ENCODE data around the gene ATP5PO.
"Not testable (repeated sequence)": the region's sequence is repeated elsewhere in the genome, so short reads cannot be mapped to it uniquely, and the experiment has no call there.

ATP5PO gene

DNA sequence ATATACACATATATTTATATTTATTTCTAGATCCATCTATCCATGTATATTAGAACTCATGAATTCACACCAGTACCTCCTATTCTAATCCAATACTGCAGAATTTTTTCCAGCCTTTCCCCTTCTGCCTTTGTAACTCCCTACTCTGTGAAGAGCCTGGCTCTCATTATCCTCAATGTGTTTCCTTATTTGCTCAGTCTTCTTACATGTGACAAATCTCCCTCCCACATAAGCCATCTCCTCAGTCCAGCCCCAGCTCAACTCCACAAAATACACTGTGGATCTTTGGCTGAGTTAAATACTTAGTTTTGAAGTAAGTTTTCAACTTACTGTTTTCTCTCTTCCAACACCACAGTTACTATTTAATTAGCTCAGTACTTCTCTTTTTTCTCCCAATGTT lies 45.7 kb downstream of the ATP5PO start:
- DNase-seq (ENCODE audit: low read depth in 2 of 2) = no peak

GRCh38 chr21:33867868-33868267 lies 47.7 kb downstream of the ATP5PO start:
- DNase-seq (ENCODE audit: low read depth in 2 of 2) = not testable (repeated sequence)

DNA sequence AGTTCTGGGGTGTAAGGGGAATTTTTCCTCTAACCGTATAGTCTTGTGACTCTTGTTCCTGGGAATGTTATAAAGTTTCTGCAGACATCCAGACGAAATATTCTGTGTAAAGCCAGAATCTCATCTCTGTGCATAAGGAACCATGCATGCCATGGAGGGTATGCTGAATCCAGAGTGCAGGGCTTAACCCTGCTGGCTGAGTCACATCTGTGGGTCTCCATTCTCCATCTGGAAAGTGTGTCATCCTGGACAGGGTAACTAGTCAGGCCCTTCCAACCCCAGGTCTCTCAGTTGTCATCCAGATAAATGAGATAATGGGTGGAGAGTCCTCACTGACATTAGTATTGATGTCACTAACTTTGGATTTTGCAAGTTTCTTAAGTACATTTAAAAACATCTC lies 48.8 kb downstream of the ATP5PO start:
- DNase-seq (ENCODE audit: low read depth in 2 of 2) = no peak

- no peak for DNase-seq (ENCODE audit: low read depth in 2 of 2)
These were observed 49.5 kb downstream of the ATP5PO start for GRCh38 chr21:33865996-33866575.

- DNase-seq (ENCODE audit: low read depth in 2 of 2) = no peak
These were observed 50.4 kb downstream of the ATP5PO start for GRCh38 chr21:33865176-33865575.

GRCh38 chr21:33864150-33864549 lies 51.5 kb downstream of the ATP5PO start:
- DNase-seq (ENCODE audit: low read depth in 2 of 2) = no peak

GRCh38 chr21:33863191-33863590 lies 52.4 kb downstream of the ATP5PO start:
- not testable (repeated sequence) for DNase-seq (ENCODE audit: low read depth in 2 of 2)

GRCh38 chr21:33861125-33861524 lies 54.5 kb downstream of the ATP5PO start:
- no peak for DNase-seq (ENCODE audit: low read depth in 2 of 2)

- no peak for DNase-seq (ENCODE audit: low read depth in 2 of 2)
These were observed 55.2 kb downstream of the ATP5PO start for GRCh38 chr21:33860332-33860879.

DNA sequence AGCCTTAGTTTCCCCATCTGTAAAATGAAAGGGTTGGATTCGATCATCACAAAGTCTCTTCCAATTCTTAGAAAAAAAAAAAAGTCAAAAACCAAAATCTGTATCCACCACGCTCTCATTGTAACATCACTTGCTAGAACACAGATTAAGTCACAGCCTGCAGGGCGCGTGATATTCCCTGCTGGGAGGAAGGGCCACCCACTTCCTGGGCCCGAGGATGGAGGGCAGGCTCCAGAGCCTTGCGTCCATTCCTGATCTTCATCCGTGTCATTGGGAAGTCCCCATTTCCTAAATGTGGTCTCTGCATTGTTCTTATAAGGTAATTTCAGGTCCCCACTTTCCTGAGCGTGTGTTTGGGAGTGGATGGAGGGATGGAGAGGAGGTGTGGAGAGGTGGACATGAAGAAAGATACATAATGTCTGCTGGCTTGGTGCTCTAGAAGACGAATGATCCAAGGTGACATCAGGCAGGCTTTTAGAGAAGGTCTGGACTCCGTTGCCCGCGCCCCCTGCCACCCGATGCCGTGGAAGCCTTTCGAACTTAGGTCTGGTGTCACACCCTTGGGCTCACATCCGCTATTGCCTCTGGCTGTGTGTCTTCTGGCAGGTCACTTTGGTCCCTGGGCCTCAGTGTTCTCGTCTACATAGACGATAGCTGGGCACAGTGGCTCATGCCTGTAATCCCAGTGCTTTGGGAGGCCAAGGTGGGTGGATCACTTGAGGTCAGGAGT lies 56.1 kb downstream of the ATP5PO start:
- no peak for DNase-seq (ENCODE audit: low read depth in 2 of 2)

DNA sequence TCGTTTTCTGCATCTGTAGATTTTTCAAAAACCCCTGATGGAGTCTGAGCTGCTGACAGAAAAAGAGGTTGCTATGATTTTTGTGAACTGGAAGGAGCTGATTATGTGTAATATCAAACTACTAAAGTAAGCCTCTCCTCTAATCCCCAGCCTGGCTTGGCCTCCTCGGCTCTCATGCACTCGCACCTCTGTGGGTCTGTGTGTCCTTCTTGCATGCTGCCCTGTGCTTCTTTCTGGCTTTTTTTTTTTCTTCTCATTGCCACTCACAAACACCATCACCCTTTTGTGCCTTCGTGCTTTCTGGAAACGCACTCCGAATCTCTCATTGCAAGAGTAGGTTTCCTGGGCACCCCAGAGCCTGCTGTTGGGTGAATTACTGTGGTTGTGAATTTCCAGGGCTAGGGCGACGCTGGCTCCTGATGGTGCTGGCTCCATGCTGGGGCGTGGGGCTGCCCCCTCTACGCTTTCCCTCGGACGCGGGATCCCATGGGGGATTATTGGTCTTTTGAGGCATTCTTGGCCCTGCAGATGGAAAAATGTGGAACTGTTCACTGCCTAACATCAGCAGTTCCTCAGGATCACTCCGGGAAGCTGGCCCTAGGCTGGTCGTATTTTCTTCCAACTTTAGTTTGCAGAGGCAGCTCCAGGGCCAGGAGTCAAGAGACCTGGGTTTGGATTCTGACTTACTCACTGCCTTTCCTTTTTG lies 56.8 kb downstream of the ATP5PO start:
- no peak for DNase-seq (ENCODE audit: low read depth in 2 of 2)

- no peak for DNase-seq (ENCODE audit: low read depth in 2 of 2)
These were observed 57.5 kb downstream of the ATP5PO start for GRCh38 chr21:33857846-33858666.

- DNase-seq (ENCODE audit: low read depth in 2 of 2) = no peak
These were observed 58.6 kb downstream of the ATP5PO start for GRCh38 chr21:33856893-33857527.

GRCh38 chr21:33855190-33855589 lies 60.4 kb downstream of the ATP5PO start:
- no peak for DNase-seq (ENCODE audit: low read depth in 2 of 2)

DNA sequence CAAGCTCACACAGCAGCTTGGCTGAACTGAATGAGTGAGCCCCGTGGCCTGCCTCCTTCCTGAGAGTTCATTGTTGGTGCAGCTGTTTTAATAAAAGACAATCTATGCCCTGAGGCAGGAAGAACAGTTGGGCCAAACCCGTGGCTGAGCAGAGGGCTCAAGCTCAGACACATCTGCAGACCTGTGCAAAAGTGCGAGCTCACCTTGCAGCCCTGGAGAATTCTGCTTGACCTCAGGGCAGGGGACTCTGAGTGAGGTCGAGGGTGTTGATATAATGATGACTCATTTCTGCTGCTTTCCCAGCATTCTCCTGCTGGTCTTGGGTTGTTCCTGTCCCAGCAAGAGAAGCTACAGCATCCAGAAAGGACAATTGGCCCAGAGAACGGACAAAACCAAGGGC lies 61.0 kb downstream of the ATP5PO start:
- DNase-seq (ENCODE audit: low read depth in 2 of 2) = no peak

Measured in stimulated activated CD4-positive, alpha-beta T cell treated with anti-CD3 and anti-CD28 coated beads, Interleukin-1b, Interleukin-23, amount 100 ng/mL, for 4 hours (primary cell).